CD14-positive monocyte (primary cell): ENCODE results near the gene ZFP90. TPM values are rescaled to one million over a fixed set of nuclear protein-coding genes. Genes with fewer than 3 reads are reported as not detected.
A peak's percentile ranks its signal among the peaks of the same experiment; 100 is the strongest.

Experiments used
- DNase-seq, 3 donors: peaks; one replicate each; pipeline ENCODE4 v3.0.0-alpha.2; 2011 to 2022
- H2AFZ ChIP-seq: 2 replicates; pipeline ENCODE4 v1.6.0; 2012; ENCODE audit warnings: mild to moderate bottlenecking, low read depth, low read length, inconsistent platforms; ENCODE audit not compliant: insufficient read depth, poor library complexity, severe bottlenecking
- H3K27ac ChIP-seq, 2 donors: 1 replicate in 1 of 2; 2 replicates in 1 of 2; pipeline ENCODE4 v1.5.1; 2012 to 2013; ENCODE audit warnings: low read length in 2 of 2, control low read depth in 1 of 2, inconsistent platforms in 1 of 2, low read depth in 1 of 2, mild to moderate bottlenecking in 1 of 2
- H3K27me3 ChIP-seq, 2 donors: one replicate each; pipeline versions ENCODE4 v1.6.0 to v1.6.1; 2011 to 2013; ENCODE audit warnings: low read length in 2 of 2; ENCODE audit not compliant: control insufficient read depth in 2 of 2, insufficient read depth in 2 of 2
- H3K36me3 ChIP-seq, 2 donors: replicated peaks in 1 of 2; 1 replicate in 1 of 2; 2 replicates in 1 of 2; pipeline versions ENCODE4 v1.5.1 to v1.6.1; 2012 to 2013; ENCODE audit warnings: low read length in 2 of 2, control low read depth in 1 of 2, inconsistent platforms in 1 of 2, mild to moderate bottlenecking in 1 of 2; ENCODE audit not compliant: insufficient read depth in 2 of 2, control insufficient read depth in 1 of 2
- H3K4me1 ChIP-seq, 2 donors: 1 replicate in 1 of 2; 2 replicates in 1 of 2; pipeline versions ENCODE4 v1.5.1 to v1.6.1; 2012 to 2013; ENCODE audit warnings: low read length in 2 of 2, control low read depth in 1 of 2, inconsistent platforms in 1 of 2, mild to moderate bottlenecking in 1 of 2, moderate library complexity in 1 of 2; ENCODE audit not compliant: insufficient read depth in 2 of 2, control insufficient read depth in 1 of 2
- H3K4me2 ChIP-seq: replicated peaks from 2 replicates; pipeline ENCODE3; 2012; ENCODE audit warnings: low read length, moderate library complexity, mild to moderate bottlenecking; ENCODE audit not compliant: poor library complexity, severe bottlenecking; ENCODE audit errors: extremely low read depth
- H3K4me3 ChIP-seq, 3 experiments: fragments of 200-600 bp in 1 of 3; sonication (generic) in 1 of 3; replicated peaks in 1 of 3; 1 replicate in 2 of 3; 2 replicates in 1 of 3; pipeline ENCODE4 v1.5.1; 2011 to 2013; ENCODE audit warnings: low read length in 3 of 3, mild to moderate bottlenecking in 3 of 3, control low read depth in 2 of 3, low read depth in 2 of 3, inconsistent platforms in 1 of 3, moderate library complexity in 1 of 3
- H3K79me2 ChIP-seq: 2 replicates; pipeline ENCODE4 v1.6.0; 2012; ENCODE audit warnings: mild to moderate bottlenecking, control low read depth, inconsistent platforms, low read length, moderate library complexity; ENCODE audit not compliant: insufficient read depth
- H3K9ac ChIP-seq: 2 replicates; pipeline ENCODE4 v1.6.0; 2017; ENCODE audit warnings: low read length, mild to moderate bottlenecking; ENCODE audit not compliant: insufficient read depth, poor library complexity, severe bottlenecking
- H3K9me3 ChIP-seq, 2 donors: replicated peaks in 1 of 2; 1 replicate in 1 of 2; 2 replicates in 1 of 2; pipeline versions ENCODE4 v1.5.1 to v1.6.1; 2012 to 2013; ENCODE audit warnings: low read length in 2 of 2, control low read depth in 1 of 2; ENCODE audit not compliant: control insufficient read depth in 1 of 2, insufficient read depth in 1 of 2
- H4K20me1 ChIP-seq: 2 replicates; pipeline ENCODE4 v1.6.0; 2012; ENCODE audit warnings: mild to moderate bottlenecking, low read length, control low read depth, moderate library complexity; ENCODE audit not compliant: insufficient read depth
- H3K27ac Mint-ChIP-seq, 7 donors: one replicate each; pipeline ENCODE4 v1.8.0; 2020; ENCODE audit warnings: mild to moderate bottlenecking in 7 of 7, mixed read lengths in 7 of 7, moderate library complexity in 6 of 7, inconsistent platforms in 2 of 7
- H3K27me3 Mint-ChIP-seq, 3 donors: one replicate each; pipeline ENCODE4 v1.8.0; 2021 to 2022; ENCODE audit warnings: low read depth in 3 of 3, mild to moderate bottlenecking in 3 of 3, mixed read lengths in 3 of 3, moderate library complexity in 3 of 3, inconsistent platforms in 1 of 3
- H3K36me3 Mint-ChIP-seq, 2 donors: one replicate each; pipeline ENCODE4 v1.8.0; 2020; ENCODE audit warnings: mixed read lengths in 2 of 2, inconsistent platforms in 1 of 2, mild to moderate bottlenecking in 1 of 2
- H3K4me1 Mint-ChIP-seq: one replicate; pipeline ENCODE4 v1.8.0; 2020; ENCODE audit warnings: mild to moderate bottlenecking, mixed read lengths
- H3K4me3 Mint-ChIP-seq, 2 donors: one replicate each; pipeline ENCODE4 v1.8.0; 2020; ENCODE audit warnings: mild to moderate bottlenecking in 2 of 2, mixed read lengths in 2 of 2, moderate library complexity in 1 of 2
- H3K9me3 Mint-ChIP-seq, 7 donors: one replicate each; pipeline ENCODE4 v1.8.0; 2020 to 2022; ENCODE audit warnings: mixed read lengths in 7 of 7, mild to moderate bottlenecking in 6 of 7, moderate library complexity in 6 of 7, inconsistent platforms in 2 of 7
- WGBS: methylation state at CpG from one replicate; pipeline ENCODE4 v1.1.5; 2013; ENCODE audit warnings: missing lambda C conversion rate; ENCODE audit not compliant: insufficient coverage; 5-methylcytosine and 5-hydroxymethylcytosine counted together
- intact Hi-C, 2 donors: fragments of 100-400 bp; cut with micrococcal nuclease; formaldehyde crosslinking; loops; one replicate each; pipeline versions ENCODE4 v1.15.0 to v1.15.1; 2023
- polyA plus RNA-seq, 3 donors: library from polyadenylated mRNA; depleted of rRNA in 1 of 3; unstranded in 2 of 3; stranded (reverse) in 1 of 3; fragments of 300-500 nt in 2 of 3; fragments of >200 nt in 1 of 3; fragmentation: Illumina TruSeq in 2 of 3; gene quantifications; 1 replicate in 2 of 3; 2 replicates in 1 of 3; pipeline ENCODE4 v1.2.3, GENCODE V29; 2012 to 2021
- TF ChIP-seq, protein P1 (sequence below): fragments of 200-600 bp; IDR thresholded peaks from one replicate; pipeline ENCODE4 v1.8.0; 2022; ENCODE audit warnings: antibody characterized with exemption, mild to moderate bottlenecking

The ZFP90 gene
- polyA plus RNA-seq, 3 donors, result 4.2 to 7.9 (median 6.3) TPM

- Histone ChIP-seq H3K9me3 (no peaks in the 10 kb centered on the region), H3K9ac (no peak overlapping the region), H3K27me3 (no peaks in the 10 kb centered on the region), H3K36me3 (no peaks in the 10 kb centered on the region), H3K4me1 (peaks cover 38 to 42% of the 10 kb centered on the region in 2 donors), H4K20me1 (no peaks in the 10 kb centered on the region), H3K4me3 (no peak overlapping the region), H3K27ac (no peak overlapping the region), H3K4me2 (no peak overlapping the region), H2AFZ (no peak overlapping the region), H3K79me2 (no peaks in the 10 kb centered on the region)
- H3K4me1 Mint-ChIP-seq, result peaks cover 40% of the 10 kb centered on the region
- no peaks in the 10 kb centered on the region for H3K36me3 Mint-ChIP-seq
- intact Hi-C loops, result no loop called here
- no peak for DNase-seq
- peaks cover 2 to 16% (median 8%) of the 10 kb centered on the region in 3 donors for H3K27me3 Mint-ChIP-seq
- TF ChIP-seq, protein P1, sequence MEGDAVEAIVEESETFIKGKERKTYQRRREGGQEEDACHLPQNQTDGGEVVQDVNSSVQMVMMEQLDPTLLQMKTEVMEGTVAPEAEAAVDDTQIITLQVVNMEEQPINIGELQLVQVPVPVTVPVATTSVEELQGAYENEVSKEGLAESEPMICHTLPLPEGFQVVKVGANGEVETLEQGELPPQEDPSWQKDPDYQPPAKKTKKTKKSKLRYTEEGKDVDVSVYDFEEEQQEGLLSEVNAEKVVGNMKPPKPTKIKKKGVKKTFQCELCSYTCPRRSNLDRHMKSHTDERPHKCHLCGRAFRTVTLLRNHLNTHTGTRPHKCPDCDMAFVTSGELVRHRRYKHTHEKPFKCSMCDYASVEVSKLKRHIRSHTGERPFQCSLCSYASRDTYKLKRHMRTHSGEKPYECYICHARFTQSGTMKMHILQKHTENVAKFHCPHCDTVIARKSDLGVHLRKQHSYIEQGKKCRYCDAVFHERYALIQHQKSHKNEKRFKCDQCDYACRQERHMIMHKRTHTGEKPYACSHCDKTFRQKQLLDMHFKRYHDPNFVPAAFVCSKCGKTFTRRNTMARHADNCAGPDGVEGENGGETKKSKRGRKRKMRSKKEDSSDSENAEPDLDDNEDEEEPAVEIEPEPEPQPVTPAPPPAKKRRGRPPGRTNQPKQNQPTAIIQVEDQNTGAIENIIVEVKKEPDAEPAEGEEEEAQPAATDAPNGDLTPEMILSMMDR, result no peak
- no peak overlapping the region for H3K4me3 Mint-ChIP-seq
- no CpG with 5 or more reads among the region's 1 CpG for WGBS
- H3K27ac Mint-ChIP-seq, result no peak overlapping the region
- peaks cover 0 to 7% (median 0%) of the 10 kb centered on the region in 7 donors for H3K9me3 Mint-ChIP-seq
Measured at GRCh38 chr16:68512742-68513141, 26.3 kb upstream of the ZFP90 start.

DNA sequence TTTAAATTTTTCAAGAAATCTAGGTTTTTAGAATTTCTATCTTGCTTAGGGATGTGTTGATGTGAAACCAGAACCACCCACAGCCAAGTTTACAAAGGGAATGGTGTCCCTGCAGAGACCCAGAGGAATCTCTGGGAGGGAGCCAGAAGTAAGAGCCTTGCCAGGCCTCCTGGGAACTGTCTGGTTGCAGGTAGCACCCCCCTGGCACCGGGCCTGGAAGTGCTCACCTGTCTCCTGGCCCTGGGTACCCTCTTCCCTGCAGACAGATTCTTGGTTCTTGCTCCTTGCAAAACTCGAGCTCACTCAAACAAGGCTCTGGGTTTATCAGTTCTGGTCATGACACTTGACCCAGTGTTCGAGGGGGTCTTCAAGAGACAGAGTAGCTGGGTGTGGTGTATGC lies 24.6 kb upstream of the ZFP90 start:
- no peaks in the 10 kb centered on the region for H3K36me3 Mint-ChIP-seq
- peaks cover 52 to 54% of the 10 kb centered on the region in 2 donors for H3K4me1 ChIP-seq
- no peaks in the 10 kb centered on the region for H4K20me1 ChIP-seq
- H3K9me3 ChIP-seq, result no peaks in the 10 kb centered on the region
- no peaks in the 10 kb centered on the region for H3K36me3 ChIP-seq
- H3K4me3 Mint-ChIP-seq, result no peak overlapping the region
- intact Hi-C loops, result no loop called here
- no peak overlapping the region for H2AFZ ChIP-seq
- peak overlapping the region in 1 of 7 donors; percentile 79 for H3K27ac Mint-ChIP-seq
- no peaks in the 10 kb centered on the region for H3K79me2 ChIP-seq
- H3K9ac ChIP-seq, result no peak overlapping the region
- DNase-seq, result no peak
- peaks cover 0 to 7% (median 0%) of the 10 kb centered on the region in 7 donors for H3K9me3 Mint-ChIP-seq
- no peak overlapping the region for H3K4me2 ChIP-seq
- H3K27ac ChIP-seq, result no peak overlapping the region
- peaks cover 0 to 5% (median 4%) of the 10 kb centered on the region in 3 donors for H3K27me3 Mint-ChIP-seq
- no peak overlapping the region for H3K4me3 ChIP-seq
- no peaks in the 10 kb centered on the region for H3K27me3 ChIP-seq
- TF ChIP-seq, protein P1, result no peak
- H3K4me1 Mint-ChIP-seq, result peaks cover 50% of the 10 kb centered on the region
- 100% methylated on average over 1 of the region's 3 CpGs for WGBS
